K562 (cell line): Measurements from ENCODE around the gene PAK1IP1. TPM values are rescaled to one million over a fixed set of nuclear protein-coding genes. Genes with fewer than 3 reads are reported as not detected.

ENCODE experiments used
- L3MBTL2 ChIP-seq: fragments of 450-650 bp; IDR thresholded peaks from 2 replicates; pipeline ENCODE4 v1.6.1; 2016; ENCODE audit warnings: mild to moderate bottlenecking, moderate library complexity
- polyA plus RNA-seq, 8 experiments: library from polyadenylated mRNA; depleted of rRNA in 4 of 8; stranded (reverse) in 5 of 8; unstranded in 3 of 8; fragments of >200 nt; fragmentation: Nextera tagmentation in 2 of 8; fragmentation: Illumina TruSeq in 1 of 8; extraction: Ambion mirVana in 2 of 8; extraction: Trizol in 1 of 8; gene quantifications; 2 replicates each; pipeline versions ENCODE4 v1.2.1 to v1.2.3, GENCODE V29; 2011 to 2014; ENCODE audit warnings: inconsistent platforms in 1 of 8, missing spikeins in 1 of 8
- total RNA-seq, 7 experiments: library from RNA; depleted of rRNA in 6 of 7; stranded (reverse); fragments of >200 nt in 6 of 7; fragmentation: Illumina TruSeq in 2 of 7; extraction: Trizol in 2 of 7; gene quantifications; 2 replicates each; pipeline versions ENCODE4 v1.2.1 to v1.2.3, GENCODE V29; 2011 to 2021; ENCODE audit warnings: low replicate concordance in 1 of 7
- TF ChIP-seq, protein P1 (sequence below): fragments of 200-800 bp; sonication (Bioruptor generic); IDR thresholded peaks from 2 replicates; pipeline ENCODE4 v1.6.1; 2016; ENCODE audit warnings: missing genetic modification characterization, missing compliant biosample characterization
- TF ChIP-seq, protein P2 (sequence below): IDR thresholded peaks from 3 replicates; pipeline ENCODE4 v1.6.1; 2011; ENCODE audit warnings: borderline replicate concordance, mild to moderate bottlenecking, moderate library complexity; ENCODE audit not compliant: insufficient read length; ENCODE audit errors: extremely low read depth
- TF ChIP-seq, protein P3 (sequence below): fragments of 450-650 bp; formaldehyde crosslinking; IDR thresholded peaks from 2 replicates; pipeline ENCODE4 v1.4.0; 2020; ENCODE audit warnings: mild to moderate bottlenecking, moderate library complexity

Gene PAK1IP1
- total and polyA plus RNA-seq, 9 of the 15 experiments (the other 6 are each of a cell fraction or from before 2014, with no cell fraction given) = 50.0 to 200 (median 87.0) TPM

DNA sequence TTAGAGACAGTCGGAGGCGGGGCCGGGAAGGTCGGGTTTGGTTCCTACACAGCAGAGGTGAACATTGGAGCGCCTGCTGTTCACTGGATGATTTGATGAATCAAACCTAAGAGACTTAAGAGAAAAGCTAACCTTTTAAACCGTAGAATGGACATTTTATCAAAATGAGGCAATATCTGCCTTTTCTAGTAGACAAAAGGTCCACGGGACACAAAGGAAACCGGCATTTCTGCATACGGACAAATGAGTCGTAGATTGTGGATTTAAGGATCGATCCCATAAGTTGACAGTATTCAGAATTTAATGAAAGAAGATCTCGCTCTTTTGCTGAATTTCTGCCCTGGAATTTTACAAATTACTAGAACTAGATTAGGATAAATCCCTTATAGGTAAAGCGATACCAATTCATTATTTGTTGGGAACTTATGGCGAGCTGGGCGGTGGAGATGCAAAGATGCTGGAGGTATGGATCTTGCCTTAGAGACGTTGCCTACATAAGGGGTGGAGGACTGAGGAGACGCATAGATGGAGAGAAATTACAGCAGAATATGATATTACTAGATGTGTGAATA is 400 bp downstream of the PAK1IP1 start (continued):
- TF ChIP-seq, protein P1, sequence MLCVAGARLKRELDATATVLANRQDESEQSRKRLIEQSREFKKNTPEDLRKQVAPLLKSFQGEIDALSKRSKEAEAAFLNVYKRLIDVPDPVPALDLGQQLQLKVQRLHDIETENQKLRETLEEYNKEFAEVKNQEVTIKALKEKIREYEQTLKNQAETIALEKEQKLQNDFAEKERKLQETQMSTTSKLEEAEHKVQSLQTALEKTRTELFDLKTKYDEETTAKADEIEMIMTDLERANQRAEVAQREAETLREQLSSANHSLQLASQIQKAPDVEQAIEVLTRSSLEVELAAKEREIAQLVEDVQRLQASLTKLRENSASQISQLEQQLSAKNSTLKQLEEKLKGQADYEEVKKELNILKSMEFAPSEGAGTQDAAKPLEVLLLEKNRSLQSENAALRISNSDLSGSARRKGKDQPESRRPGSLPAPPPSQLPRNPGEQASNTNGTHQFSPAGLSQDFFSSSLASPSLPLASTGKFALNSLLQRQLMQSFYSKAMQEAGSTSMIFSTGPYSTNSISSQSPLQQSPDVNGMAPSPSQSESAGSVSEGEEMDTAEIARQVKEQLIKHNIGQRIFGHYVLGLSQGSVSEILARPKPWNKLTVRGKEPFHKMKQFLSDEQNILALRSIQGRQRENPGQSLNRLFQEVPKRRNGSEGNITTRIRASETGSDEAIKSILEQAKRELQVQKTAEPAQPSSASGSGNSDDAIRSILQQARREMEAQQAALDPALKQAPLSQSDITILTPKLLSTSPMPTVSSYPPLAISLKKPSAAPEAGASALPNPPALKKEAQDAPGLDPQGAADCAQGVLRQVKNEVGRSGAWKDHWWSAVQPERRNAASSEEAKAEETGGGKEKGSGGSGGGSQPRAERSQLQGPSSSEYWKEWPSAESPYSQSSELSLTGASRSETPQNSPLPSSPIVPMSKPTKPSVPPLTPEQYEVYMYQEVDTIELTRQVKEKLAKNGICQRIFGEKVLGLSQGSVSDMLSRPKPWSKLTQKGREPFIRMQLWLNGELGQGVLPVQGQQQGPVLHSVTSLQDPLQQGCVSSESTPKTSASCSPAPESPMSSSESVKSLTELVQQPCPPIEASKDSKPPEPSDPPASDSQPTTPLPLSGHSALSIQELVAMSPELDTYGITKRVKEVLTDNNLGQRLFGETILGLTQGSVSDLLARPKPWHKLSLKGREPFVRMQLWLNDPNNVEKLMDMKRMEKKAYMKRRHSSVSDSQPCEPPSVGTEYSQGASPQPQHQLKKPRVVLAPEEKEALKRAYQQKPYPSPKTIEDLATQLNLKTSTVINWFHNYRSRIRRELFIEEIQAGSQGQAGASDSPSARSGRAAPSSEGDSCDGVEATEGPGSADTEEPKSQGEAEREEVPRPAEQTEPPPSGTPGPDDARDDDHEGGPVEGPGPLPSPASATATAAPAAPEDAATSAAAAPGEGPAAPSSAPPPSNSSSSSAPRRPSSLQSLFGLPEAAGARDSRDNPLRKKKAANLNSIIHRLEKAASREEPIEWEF = no peak
- TF ChIP-seq, protein P2, sequence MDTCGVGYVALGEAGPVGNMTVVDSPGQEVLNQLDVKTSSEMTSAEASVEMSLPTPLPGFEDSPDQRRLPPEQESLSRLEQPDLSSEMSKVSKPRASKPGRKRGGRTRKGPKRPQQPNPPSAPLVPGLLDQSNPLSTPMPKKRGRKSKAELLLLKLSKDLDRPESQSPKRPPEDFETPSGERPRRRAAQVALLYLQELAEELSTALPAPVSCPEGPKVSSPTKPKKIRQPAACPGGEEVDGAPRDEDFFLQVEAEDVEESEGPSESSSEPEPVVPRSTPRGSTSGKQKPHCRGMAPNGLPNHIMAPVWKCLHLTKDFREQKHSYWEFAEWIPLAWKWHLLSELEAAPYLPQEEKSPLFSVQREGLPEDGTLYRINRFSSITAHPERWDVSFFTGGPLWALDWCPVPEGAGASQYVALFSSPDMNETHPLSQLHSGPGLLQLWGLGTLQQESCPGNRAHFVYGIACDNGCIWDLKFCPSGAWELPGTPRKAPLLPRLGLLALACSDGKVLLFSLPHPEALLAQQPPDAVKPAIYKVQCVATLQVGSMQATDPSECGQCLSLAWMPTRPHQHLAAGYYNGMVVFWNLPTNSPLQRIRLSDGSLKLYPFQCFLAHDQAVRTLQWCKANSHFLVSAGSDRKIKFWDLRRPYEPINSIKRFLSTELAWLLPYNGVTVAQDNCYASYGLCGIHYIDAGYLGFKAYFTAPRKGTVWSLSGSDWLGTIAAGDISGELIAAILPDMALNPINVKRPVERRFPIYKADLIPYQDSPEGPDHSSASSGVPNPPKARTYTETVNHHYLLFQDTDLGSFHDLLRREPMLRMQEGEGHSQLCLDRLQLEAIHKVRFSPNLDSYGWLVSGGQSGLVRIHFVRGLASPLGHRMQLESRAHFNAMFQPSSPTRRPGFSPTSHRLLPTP = no peak
- peak; percentile 0 for TF ChIP-seq L3MBTL2
- TF ChIP-seq, protein P3, sequence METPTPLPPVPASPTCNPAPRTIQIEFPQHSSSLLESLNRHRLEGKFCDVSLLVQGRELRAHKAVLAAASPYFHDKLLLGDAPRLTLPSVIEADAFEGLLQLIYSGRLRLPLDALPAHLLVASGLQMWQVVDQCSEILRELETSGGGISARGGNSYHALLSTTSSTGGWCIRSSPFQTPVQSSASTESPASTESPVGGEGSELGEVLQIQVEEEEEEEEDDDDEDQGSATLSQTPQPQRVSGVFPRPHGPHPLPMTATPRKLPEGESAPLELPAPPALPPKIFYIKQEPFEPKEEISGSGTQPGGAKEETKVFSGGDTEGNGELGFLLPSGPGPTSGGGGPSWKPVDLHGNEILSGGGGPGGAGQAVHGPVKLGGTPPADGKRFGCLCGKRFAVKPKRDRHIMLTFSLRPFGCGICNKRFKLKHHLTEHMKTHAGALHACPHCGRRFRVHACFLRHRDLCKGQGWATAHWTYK (CRISPR knock-in tag) = no peak
